ENCODE measurements around the gene GRM5.

GRM5 gene

GRCh38 chr11:88695689-88696414 is 369.9 kb downstream of the GRM5 start:
- H3K27ac ChIP-seq (ENCODE audit: low read depth, low read length): no peak overlapping the region
- no peaks in the 10 kb centered on the region for H3K27me3 ChIP-seq (ENCODE audit: control insufficient read depth, insufficient read depth, low read length)

GRCh38 chr11:88692306-88693086 is 373.3 kb downstream of the GRM5 start:
- Histone ChIP-seq H3K9me3 (ENCODE audit: control insufficient read depth, insufficient read depth, low read depth, low read length) (no peaks in the 10 kb centered on the region), H3K27me3 (ENCODE audit: control insufficient read depth, insufficient read depth, low read length) (no peaks in the 10 kb centered on the region), H3K9ac (ENCODE audit: low read length) (no peak overlapping the region), H3K36me3 (ENCODE audit: control insufficient read depth, insufficient read depth, low read length) (no peaks in the 10 kb centered on the region), H3K4me3 (ENCODE audit: low read depth, low read length) (no peak overlapping the region), H3K4me1 (ENCODE audit: control insufficient read depth, insufficient read depth, low read length) (no peaks in the 10 kb centered on the region; the same call in 1 of the 2 replicates), H3K27ac (ENCODE audit: low read depth, low read length) (no peak overlapping the region)

More at GRCh38 chr11:88695689-88696414, 369.9 kb downstream of the GRM5 start:
- Histone ChIP-seq H3K9ac (ENCODE audit: low read length) (no peak overlapping the region), H3K4me3 (ENCODE audit: low read depth, low read length) (no peak overlapping the region), H3K9me3 (ENCODE audit: control insufficient read depth, insufficient read depth, low read depth, low read length) (no peaks in the 10 kb centered on the region), H3K4me1 (ENCODE audit: control insufficient read depth, insufficient read depth, low read length) (no peaks in the 10 kb centered on the region; the same call in 1 of the 2 replicates), H3K36me3 (ENCODE audit: control insufficient read depth, insufficient read depth, low read length) (no peaks in the 10 kb centered on the region)

GRCh38 chr11:88689548-88690240 is 376.1 kb downstream of the GRM5 start:
- Histone ChIP-seq H3K4me3 (ENCODE audit: low read depth, low read length) (no peak overlapping the region), H3K36me3 (ENCODE audit: control insufficient read depth, insufficient read depth, low read length) (no peaks in the 10 kb centered on the region), H3K27ac (ENCODE audit: low read depth, low read length) (no peak overlapping the region), H3K9ac (ENCODE audit: low read length) (no peak overlapping the region), H3K4me1 (ENCODE audit: control insufficient read depth, insufficient read depth, low read length) (no peaks in the 10 kb centered on the region), H3K9me3 (ENCODE audit: control insufficient read depth, insufficient read depth, low read depth, low read length) (peaks cover 5% of the 10 kb centered on the region; the same call in 1 of the 2 replicates), H3K27me3 (ENCODE audit: control insufficient read depth, insufficient read depth, low read length) (no peaks in the 10 kb centered on the region)

GRCh38 chr11:88683024-88683423 is 382.8 kb downstream of the GRM5 start:
- Histone ChIP-seq H3K4me1 (ENCODE audit: control insufficient read depth, insufficient read depth, low read length) (no peaks in the 10 kb centered on the region), H3K9me3 (ENCODE audit: control insufficient read depth, insufficient read depth, low read depth, low read length) (peaks cover 8% of the 10 kb centered on the region), H3K9ac (ENCODE audit: low read length) (no peak overlapping the region), H3K36me3 (ENCODE audit: control insufficient read depth, insufficient read depth, low read length) (no peaks in the 10 kb centered on the region), H3K4me3 (ENCODE audit: low read depth, low read length) (no peak overlapping the region), H3K27ac (ENCODE audit: low read depth, low read length) (no peak overlapping the region), H3K27me3 (ENCODE audit: control insufficient read depth, insufficient read depth, low read length) (no peaks in the 10 kb centered on the region)

- no peaks in the 10 kb centered on the region for H3K4me1 ChIP-seq (ENCODE audit: control insufficient read depth, insufficient read depth, low read length)
- no peaks in the 10 kb centered on the region for H3K36me3 ChIP-seq (ENCODE audit: control insufficient read depth, insufficient read depth, low read length)
- H3K9ac ChIP-seq (ENCODE audit: low read length): no peak overlapping the region
Observed at GRCh38 chr11:88680806-88681205, 385.0 kb downstream of the GRM5 start.

GRCh38 chr11:88666364-88666763 is 399.4 kb downstream of the GRM5 start:
- no peaks in the 10 kb centered on the region for H3K36me3 ChIP-seq (ENCODE audit: control insufficient read depth, insufficient read depth, low read length)
- no peaks in the 10 kb centered on the region for H3K4me1 ChIP-seq (ENCODE audit: control insufficient read depth, insufficient read depth, low read length)
- no peak overlapping the region for H3K27ac ChIP-seq (ENCODE audit: low read depth, low read length)
- no peak overlapping the region for H3K9ac ChIP-seq (ENCODE audit: low read length)
- no peak overlapping the region for H3K4me3 ChIP-seq (ENCODE audit: low read depth, low read length)
- no peaks in the 10 kb centered on the region for H3K9me3 ChIP-seq (ENCODE audit: control insufficient read depth, insufficient read depth, low read depth, low read length)
- no peaks in the 10 kb centered on the region for H3K27me3 ChIP-seq (ENCODE audit: control insufficient read depth, insufficient read depth, low read length)

More at GRCh38 chr11:88680806-88681205, 385.0 kb downstream of the GRM5 start:
- peaks cover 8% of the 10 kb centered on the region for H3K9me3 ChIP-seq (ENCODE audit: control insufficient read depth, insufficient read depth, low read depth, low read length)
- no peaks in the 10 kb centered on the region for H3K27me3 ChIP-seq (ENCODE audit: control insufficient read depth, insufficient read depth, low read length)
- no peak overlapping the region for H3K27ac ChIP-seq (ENCODE audit: low read depth, low read length)
- H3K4me3 ChIP-seq (ENCODE audit: low read depth, low read length): no peak overlapping the region

GRCh38 chr11:88657076-88657738 is 408.6 kb downstream of the GRM5 start:
- no peaks in the 10 kb centered on the region for H3K27me3 ChIP-seq (ENCODE audit: control insufficient read depth, insufficient read depth, low read length)
- H3K36me3 ChIP-seq (ENCODE audit: control insufficient read depth, insufficient read depth, low read length): no peaks in the 10 kb centered on the region
- no peaks in the 10 kb centered on the region for H3K9me3 ChIP-seq (ENCODE audit: control insufficient read depth, insufficient read depth, low read depth, low read length)
- no peaks in the 10 kb centered on the region for H3K4me1 ChIP-seq (ENCODE audit: control insufficient read depth, insufficient read depth, low read length)
- no peak overlapping the region for H3K9ac ChIP-seq (ENCODE audit: low read length)
- H3K27ac ChIP-seq (ENCODE audit: low read depth, low read length): no peak overlapping the region
- no peak overlapping the region for H3K4me3 ChIP-seq (ENCODE audit: low read depth, low read length)

GRCh38 chr11:88656283-88656682 is 409.5 kb downstream of the GRM5 start:
- Histone ChIP-seq H3K9me3 (ENCODE audit: control insufficient read depth, insufficient read depth, low read depth, low read length) (no peaks in the 10 kb centered on the region), H3K4me3 (ENCODE audit: low read depth, low read length) (no peak overlapping the region), H3K9ac (ENCODE audit: low read length) (no peak overlapping the region), H3K36me3 (ENCODE audit: control insufficient read depth, insufficient read depth, low read length) (no peaks in the 10 kb centered on the region), H3K4me1 (ENCODE audit: control insufficient read depth, insufficient read depth, low read length) (no peaks in the 10 kb centered on the region), H3K27me3 (ENCODE audit: control insufficient read depth, insufficient read depth, low read length) (no peaks in the 10 kb centered on the region), H3K27ac (ENCODE audit: low read depth, low read length) (no peak overlapping the region)

- Histone ChIP-seq H3K36me3 (ENCODE audit: control insufficient read depth, insufficient read depth, low read length) (no peaks in the 10 kb centered on the region), H3K27ac (ENCODE audit: low read depth, low read length) (no peak overlapping the region), H3K9me3 (ENCODE audit: control insufficient read depth, insufficient read depth, low read depth, low read length) (0 out of 2 replicates have a peak, but pooled peaks cover 4% of the 10 kb centered on the region), H3K4me1 (ENCODE audit: control insufficient read depth, insufficient read depth, low read length) (no peaks in the 10 kb centered on the region), H3K9ac (ENCODE audit: low read length) (no peak overlapping the region), H3K27me3 (ENCODE audit: control insufficient read depth, insufficient read depth, low read length) (no peaks in the 10 kb centered on the region), H3K4me3 (ENCODE audit: low read depth, low read length) (no peak overlapping the region)
Observed at GRCh38 chr11:88655656-88656055, 410.1 kb downstream of the GRM5 start.

- no peaks in the 10 kb centered on the region for H3K27me3 ChIP-seq (ENCODE audit: control insufficient read depth, insufficient read depth, low read length)
- no peaks in the 10 kb centered on the region for H3K36me3 ChIP-seq (ENCODE audit: control insufficient read depth, insufficient read depth, low read length)
- H3K4me3 ChIP-seq (ENCODE audit: low read depth, low read length): no peak overlapping the region
- peaks cover 6% of the 10 kb centered on the region; the same call in 1 of the 2 replicates for H3K9me3 ChIP-seq (ENCODE audit: control insufficient read depth, insufficient read depth, low read depth, low read length)
- H3K4me1 ChIP-seq (ENCODE audit: control insufficient read depth, insufficient read depth, low read length): no peaks in the 10 kb centered on the region
- H3K9ac ChIP-seq (ENCODE audit: low read length): no peak overlapping the region
- H3K27ac ChIP-seq (ENCODE audit: low read depth, low read length): no peak overlapping the region
Observed at GRCh38 chr11:88655196-88655595, 410.6 kb downstream of the GRM5 start.
